Loucy (cell line): Measurements from ENCODE around the gene TP53I11.

Experiments used
- CTCF ChIP-seq: fragments of 200-600 bp; sonication (generic); conservative IDR thresholded peaks from 2 replicates; pipeline ENCODE4 v1.5.1; 2014; ENCODE audit warnings: mild to moderate bottlenecking, antibody characterized with exemption, low read length
- EZH2phosphoT487 ChIP-seq: fragments of 200-600 bp; IDR thresholded peaks from 2 replicates; pipeline ENCODE4 v1.6.1; 2018; ENCODE audit warnings: antibody characterized with exemption, mild to moderate bottlenecking, moderate library complexity, borderline replicate concordance

DNA sequence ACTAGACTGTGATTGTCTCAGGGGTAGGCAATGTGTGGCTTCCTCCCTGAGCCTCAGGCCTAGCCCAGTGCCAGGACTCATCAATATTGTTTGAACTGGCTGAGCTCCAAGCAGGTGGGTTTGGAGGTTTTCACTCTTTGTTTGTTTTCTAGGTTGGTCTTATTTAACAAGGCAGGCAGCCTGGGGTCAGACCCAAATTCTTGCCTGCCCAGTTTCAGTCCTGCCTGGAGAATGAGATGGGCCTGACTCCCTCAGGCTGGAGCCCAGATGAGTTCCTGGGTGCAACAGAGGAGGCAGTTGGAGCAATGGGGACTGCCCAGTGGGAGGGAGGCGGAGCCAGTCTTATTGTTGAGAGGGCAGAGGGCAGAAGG is 28.3 kb upstream of the TP53I11 start:
- no peak for TF ChIP-seq CTCF
- no peak for TF ChIP-seq EZH2phosphoT487
